ENCODE results near the gene TRPC4.
"Not testable (repeated sequence)": the region's sequence is repeated elsewhere in the genome, so short reads cannot be mapped to it uniquely, and the experiment has no call there.

Gene TRPC4

DNA sequence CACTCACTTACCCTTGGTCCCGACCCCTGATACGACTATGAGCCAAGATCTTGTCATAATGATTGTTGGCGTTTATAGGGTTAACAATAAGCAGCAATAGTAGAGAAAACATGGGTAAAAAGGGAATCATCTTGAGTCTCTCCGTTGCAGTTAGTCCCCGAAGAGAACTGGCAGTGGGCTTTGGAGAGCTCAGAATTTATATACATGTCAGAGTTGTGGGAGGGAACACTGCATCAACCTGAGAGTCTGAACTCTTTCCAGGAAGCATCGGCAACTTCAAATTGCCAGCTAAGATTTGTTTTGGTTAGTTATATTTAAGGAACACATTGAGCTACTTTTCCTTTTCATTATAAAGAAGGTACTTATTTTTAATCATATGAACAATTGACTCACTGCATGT, 271.0 kb downstream of the TRPC4 start, which contains the start of gene POSTN:
TSS of gene POSTN (minus strand) at position 172 of the 400 bp plus-strand sequence. CDS start at position 130, 42 bp downstream.
- TF ChIP-seq, protein P1, sequence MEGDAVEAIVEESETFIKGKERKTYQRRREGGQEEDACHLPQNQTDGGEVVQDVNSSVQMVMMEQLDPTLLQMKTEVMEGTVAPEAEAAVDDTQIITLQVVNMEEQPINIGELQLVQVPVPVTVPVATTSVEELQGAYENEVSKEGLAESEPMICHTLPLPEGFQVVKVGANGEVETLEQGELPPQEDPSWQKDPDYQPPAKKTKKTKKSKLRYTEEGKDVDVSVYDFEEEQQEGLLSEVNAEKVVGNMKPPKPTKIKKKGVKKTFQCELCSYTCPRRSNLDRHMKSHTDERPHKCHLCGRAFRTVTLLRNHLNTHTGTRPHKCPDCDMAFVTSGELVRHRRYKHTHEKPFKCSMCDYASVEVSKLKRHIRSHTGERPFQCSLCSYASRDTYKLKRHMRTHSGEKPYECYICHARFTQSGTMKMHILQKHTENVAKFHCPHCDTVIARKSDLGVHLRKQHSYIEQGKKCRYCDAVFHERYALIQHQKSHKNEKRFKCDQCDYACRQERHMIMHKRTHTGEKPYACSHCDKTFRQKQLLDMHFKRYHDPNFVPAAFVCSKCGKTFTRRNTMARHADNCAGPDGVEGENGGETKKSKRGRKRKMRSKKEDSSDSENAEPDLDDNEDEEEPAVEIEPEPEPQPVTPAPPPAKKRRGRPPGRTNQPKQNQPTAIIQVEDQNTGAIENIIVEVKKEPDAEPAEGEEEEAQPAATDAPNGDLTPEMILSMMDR (IDR thresholded peaks at IDR 0.05; ENCODE audit: low read length, missing control alignments): no peak
- peak within 1 kb of the TSS; percentile 65 for H3K4me3 ChIP-seq (replicated peaks; ENCODE audit: low read depth, low read length)
- peak; percentile 87 for DNase-seq (ENCODE audit: low read depth)

DNA sequence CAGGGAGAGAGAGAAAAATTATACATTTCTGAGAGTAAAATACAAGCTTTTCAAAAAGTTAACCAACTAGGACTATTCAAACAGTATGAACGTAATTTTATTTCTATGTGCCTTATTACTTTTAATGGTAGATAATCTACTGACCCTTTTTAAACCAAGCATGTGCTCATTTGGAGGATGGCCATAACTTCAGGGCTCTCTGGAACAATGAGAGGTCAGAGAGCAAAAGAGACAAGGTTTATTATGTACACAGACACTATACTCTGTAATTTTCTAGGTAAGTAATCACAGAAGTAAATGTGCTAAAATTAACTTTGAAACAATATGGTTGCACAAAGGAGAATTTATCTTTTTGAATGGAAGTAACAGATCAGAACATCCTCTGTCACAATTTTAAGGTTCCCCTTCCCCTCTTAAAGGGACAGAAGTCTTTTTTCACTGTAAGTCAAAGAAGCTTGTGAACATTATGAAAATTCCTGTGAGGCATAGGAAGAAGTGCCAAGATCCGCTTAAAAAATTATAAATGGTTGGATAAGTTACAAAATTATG, 272.0 kb downstream of the TRPC4 start:
- peak overlapping the region; percentile 65 for H3K4me3 ChIP-seq (replicated peaks; ENCODE audit: low read depth, low read length)
- TF ChIP-seq, protein P1 (IDR thresholded peaks at IDR 0.05; ENCODE audit: low read length, missing control alignments): no peak
- peak; percentile 42 for DNase-seq (ENCODE audit: low read depth)

DNA sequence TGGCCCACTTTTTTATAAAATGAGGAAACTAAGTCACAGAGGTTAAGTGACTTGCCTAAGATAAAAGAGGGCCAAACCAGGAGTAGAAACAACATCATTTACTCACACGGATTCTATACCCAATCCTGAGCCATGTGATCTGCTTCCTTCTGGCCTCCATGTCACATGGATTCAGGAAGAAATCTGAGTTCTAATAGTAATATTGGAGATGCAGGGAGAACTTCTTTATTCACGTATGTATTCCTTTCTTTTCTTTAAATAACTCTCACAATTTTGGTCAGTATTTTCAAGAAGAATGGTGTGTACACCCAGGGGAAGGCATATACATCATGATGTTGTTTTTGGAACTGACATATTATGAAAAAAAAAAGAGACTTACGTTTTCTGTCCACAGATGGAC, 272.8 kb downstream of the TRPC4 start:
- peak; percentile 29 for DNase-seq (ENCODE audit: low read depth)
- TF ChIP-seq, protein P1 (IDR thresholded peaks at IDR 0.05; ENCODE audit: low read length, missing control alignments): no peak
- peak overlapping the region; percentile 65 for H3K4me3 ChIP-seq (replicated peaks; ENCODE audit: low read depth, low read length)

- H3K4me3 ChIP-seq (replicated peaks; ENCODE audit: low read depth, low read length): peak overlapping the region; percentile 65
- DNase-seq (ENCODE audit: low read depth): peak; percentile 77
- TF ChIP-seq, protein P1 (IDR thresholded peaks at IDR 0.05; ENCODE audit: low read length, missing control alignments): no peak
Observed at GRCh38 chr13:37595162-37595561, 274.4 kb downstream of the TRPC4 start.

DNA sequence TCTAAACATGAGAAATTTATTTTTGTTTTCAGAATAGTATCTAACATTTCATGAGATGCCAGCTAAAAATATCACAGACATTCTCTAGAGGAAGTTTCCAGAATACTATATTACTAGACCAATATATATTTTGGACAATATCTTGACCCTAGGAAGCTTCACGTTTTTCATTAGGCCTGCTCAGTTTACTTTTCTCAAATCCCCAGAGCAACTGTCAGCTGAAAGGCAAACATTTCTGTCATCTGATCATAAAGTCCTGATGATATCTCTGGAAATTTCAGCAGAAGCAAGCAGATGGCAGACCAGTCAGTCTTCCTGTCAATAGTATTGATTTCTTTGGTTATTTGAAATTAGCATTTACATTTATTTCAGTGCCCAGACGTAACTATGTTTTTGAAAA, 275.0 kb downstream of the TRPC4 start:
- H3K4me3 ChIP-seq (replicated peaks; ENCODE audit: low read depth, low read length): peak overlapping the region; percentile 65
- DNase-seq (ENCODE audit: low read depth): no peak
- TF ChIP-seq, protein P1 (IDR thresholded peaks at IDR 0.05; ENCODE audit: low read length, missing control alignments): no peak

- H3K4me3 ChIP-seq (replicated peaks; ENCODE audit: low read depth, low read length): not testable (repeated sequence)
- DNase-seq (ENCODE audit: low read depth): peak; percentile 44
Observed at GRCh38 chr13:37589381-37589780, 280.2 kb downstream of the TRPC4 start.

DNA sequence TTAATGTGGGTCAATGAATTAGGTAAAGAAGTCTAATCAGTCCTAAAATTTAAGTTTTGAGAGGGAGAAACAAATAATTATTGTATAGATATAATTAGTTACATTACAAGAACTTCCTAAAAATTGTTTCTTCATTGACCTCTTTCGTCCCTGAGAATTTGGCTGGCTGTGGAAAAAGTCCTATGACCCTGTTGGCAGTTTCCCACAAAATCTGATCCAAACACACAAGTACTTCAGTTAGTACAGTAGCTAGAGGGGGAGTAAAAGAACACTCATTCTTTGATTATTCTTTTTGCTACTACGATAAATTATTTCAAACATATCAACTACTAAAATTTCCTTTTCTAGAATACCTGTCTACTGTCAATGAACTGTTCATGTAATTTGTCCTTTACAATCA, 282.3 kb downstream of the TRPC4 start:
- no peak for DNase-seq (ENCODE audit: low read depth)
- TF ChIP-seq, protein P1 (IDR thresholded peaks at IDR 0.05; ENCODE audit: low read length, missing control alignments): no peak
- no peak overlapping the region for H3K4me3 ChIP-seq (replicated peaks; ENCODE audit: low read depth, low read length)

Measured in fibroblast of pulmonary artery (primary cell).